ENCODE measurements around the gene SYNDIG1. TPM values are rescaled to one million over a fixed set of nuclear protein-coding genes. Genes with fewer than 3 reads are reported as not detected.

Gene SYNDIG1
- total and polyA plus RNA-seq, 9 of the 15 experiments (the other 6 are each of a cell fraction or from before 2014, with no cell fraction given), result not detected

- no peak for TF ChIP-seq CLOCK (CRISPR knock-in tag; IDR thresholded peaks at IDR 0.05; ENCODE audit: borderline replicate concordance)
Observed at GRCh38 chr20:24708411-24709295, 239.2 kb downstream of the SYNDIG1 start (continued).
